ENCODE data around the gene CYP3A5.
"Not testable (repeated sequence)": the region's sequence is repeated elsewhere in the genome, so short reads cannot be mapped to it uniquely, and the experiment has no call there.

The CYP3A5 gene

DNA sequence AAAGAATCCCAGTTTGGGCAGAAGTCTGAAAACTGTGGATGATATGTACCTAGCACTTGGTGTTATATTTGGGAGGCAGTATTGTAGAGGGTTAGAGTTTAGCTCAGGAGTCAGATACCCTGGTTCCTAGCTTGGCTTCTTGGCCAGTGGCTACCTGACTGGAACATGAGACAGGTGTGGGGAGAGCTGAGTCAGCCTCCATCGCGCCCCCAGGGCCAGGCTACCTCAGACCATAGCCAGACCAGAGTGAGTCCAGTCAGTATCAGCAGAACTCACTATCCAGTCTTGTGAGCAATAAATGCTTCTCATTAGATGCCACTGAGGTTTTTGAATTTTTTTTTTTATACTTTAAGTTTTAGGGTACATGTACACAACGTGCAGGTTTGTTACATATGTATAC, 26.0 kb downstream of the CYP3A5 start:
- no peak for DNase-seq (ENCODE audit: low read depth in 1 of 2, low spot score in 1 of 2)

DNA sequence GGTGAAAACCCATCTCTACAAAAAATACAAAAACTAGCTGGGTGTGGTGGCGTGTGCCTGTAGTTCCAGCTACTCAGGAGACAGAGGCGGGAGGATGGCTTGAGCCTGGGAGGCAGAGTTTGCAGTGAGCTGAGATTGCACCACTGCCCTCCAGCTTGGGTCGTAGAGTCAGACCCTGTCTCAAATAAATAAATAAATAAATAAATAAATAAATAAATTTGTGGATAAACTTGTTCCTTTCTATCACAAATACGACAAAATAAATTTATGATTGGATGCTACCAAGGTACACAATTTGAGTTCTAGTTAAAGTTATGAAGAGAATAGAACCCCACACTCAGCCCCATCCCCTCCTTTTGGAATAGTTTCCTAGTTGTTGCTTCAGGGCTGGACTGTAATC, 26.5 kb downstream of the CYP3A5 start:
- H3K4me3 ChIP-seq (replicated peaks; ENCODE audit: insufficient read depth, low read length); H3K27me3 ChIP-seq (ENCODE audit: insufficient read depth, poor library complexity, severe bottlenecking); H3K27ac ChIP-seq (replicated peaks); DNase-seq (ENCODE audit: low read depth in 1 of 2, low spot score in 1 of 2): not testable (repeated sequence)

More for the DNA sequence above, 26.0 kb downstream of the CYP3A5 start:
- H3K27ac ChIP-seq (replicated peaks): no peak overlapping the region
- no peak overlapping the region for H3K4me3 ChIP-seq (replicated peaks; ENCODE audit: insufficient read depth, low read length)
- no peaks in the 10 kb centered on the region for H3K27me3 ChIP-seq (ENCODE audit: insufficient read depth, poor library complexity, severe bottlenecking)
- TF ChIP-seq, protein P1, sequence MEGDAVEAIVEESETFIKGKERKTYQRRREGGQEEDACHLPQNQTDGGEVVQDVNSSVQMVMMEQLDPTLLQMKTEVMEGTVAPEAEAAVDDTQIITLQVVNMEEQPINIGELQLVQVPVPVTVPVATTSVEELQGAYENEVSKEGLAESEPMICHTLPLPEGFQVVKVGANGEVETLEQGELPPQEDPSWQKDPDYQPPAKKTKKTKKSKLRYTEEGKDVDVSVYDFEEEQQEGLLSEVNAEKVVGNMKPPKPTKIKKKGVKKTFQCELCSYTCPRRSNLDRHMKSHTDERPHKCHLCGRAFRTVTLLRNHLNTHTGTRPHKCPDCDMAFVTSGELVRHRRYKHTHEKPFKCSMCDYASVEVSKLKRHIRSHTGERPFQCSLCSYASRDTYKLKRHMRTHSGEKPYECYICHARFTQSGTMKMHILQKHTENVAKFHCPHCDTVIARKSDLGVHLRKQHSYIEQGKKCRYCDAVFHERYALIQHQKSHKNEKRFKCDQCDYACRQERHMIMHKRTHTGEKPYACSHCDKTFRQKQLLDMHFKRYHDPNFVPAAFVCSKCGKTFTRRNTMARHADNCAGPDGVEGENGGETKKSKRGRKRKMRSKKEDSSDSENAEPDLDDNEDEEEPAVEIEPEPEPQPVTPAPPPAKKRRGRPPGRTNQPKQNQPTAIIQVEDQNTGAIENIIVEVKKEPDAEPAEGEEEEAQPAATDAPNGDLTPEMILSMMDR (IDR thresholded peaks at IDR 0.05; ENCODE audit: insufficient read depth, low read length): no peak
- TF ChIP-seq POLR2AphosphoS5 (IDR thresholded peaks at IDR 0.05; ENCODE audit: low read depth): no peak
- no peak for TF ChIP-seq SPI1 (IDR thresholded peaks at IDR 0.05; ENCODE audit: borderline replicate concordance, low read depth)
- no peak for TF ChIP-seq GABPA (IDR thresholded peaks at IDR 0.05; ENCODE audit: low read depth)

DNA sequence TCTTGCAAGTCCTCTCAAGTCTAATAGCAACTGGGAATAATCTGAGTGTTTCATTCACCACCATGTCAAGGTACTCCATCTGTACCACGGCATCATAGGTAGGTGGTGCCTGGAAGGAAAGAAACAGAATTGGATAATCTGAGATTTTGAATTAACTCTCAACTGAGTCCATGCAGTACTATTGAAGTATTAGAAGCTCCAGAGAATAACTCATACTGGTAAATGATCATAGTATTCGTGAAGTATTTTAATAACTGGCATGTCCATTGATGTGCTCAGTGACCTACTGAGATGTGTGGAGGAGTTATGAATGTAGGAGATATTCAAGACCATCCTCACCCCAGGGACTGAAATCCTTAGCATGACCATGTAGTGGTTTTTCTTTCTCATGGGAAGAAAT, 27.1 kb downstream of the CYP3A5 start:
- no peak for DNase-seq (ENCODE audit: low read depth in 1 of 2, low spot score in 1 of 2)
- no peak for TF ChIP-seq POLR2AphosphoS5 (IDR thresholded peaks at IDR 0.05; ENCODE audit: low read depth)
- TF ChIP-seq GABPA (IDR thresholded peaks at IDR 0.05; ENCODE audit: low read depth): no peak
- TF ChIP-seq SPI1 (IDR thresholded peaks at IDR 0.05; ENCODE audit: borderline replicate concordance, low read depth): no peak
- TF ChIP-seq, protein P2, sequence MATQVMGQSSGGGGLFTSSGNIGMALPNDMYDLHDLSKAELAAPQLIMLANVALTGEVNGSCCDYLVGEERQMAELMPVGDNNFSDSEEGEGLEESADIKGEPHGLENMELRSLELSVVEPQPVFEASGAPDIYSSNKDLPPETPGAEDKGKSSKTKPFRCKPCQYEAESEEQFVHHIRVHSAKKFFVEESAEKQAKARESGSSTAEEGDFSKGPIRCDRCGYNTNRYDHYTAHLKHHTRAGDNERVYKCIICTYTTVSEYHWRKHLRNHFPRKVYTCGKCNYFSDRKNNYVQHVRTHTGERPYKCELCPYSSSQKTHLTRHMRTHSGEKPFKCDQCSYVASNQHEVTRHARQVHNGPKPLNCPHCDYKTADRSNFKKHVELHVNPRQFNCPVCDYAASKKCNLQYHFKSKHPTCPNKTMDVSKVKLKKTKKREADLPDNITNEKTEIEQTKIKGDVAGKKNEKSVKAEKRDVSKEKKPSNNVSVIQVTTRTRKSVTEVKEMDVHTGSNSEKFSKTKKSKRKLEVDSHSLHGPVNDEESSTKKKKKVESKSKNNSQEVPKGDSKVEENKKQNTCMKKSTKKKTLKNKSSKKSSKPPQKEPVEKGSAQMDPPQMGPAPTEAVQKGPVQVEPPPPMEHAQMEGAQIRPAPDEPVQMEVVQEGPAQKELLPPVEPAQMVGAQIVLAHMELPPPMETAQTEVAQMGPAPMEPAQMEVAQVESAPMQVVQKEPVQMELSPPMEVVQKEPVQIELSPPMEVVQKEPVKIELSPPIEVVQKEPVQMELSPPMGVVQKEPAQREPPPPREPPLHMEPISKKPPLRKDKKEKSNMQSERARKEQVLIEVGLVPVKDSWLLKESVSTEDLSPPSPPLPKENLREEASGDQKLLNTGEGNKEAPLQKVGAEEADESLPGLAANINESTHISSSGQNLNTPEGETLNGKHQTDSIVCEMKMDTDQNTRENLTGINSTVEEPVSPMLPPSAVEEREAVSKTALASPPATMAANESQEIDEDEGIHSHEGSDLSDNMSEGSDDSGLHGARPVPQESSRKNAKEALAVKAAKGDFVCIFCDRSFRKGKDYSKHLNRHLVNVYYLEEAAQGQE (IDR thresholded peaks at IDR 0.05; ENCODE audit: insufficient replicate concordance, low read depth): no peak
- TF ChIP-seq, protein P1 (IDR thresholded peaks at IDR 0.05; ENCODE audit: insufficient read depth, low read length): no peak
- Histone ChIP-seq H3K27ac (replicated peaks) (no peak overlapping the region), H3K27me3 (ENCODE audit: insufficient read depth, poor library complexity, severe bottlenecking) (no peaks in the 10 kb centered on the region), H3K4me3 (replicated peaks; ENCODE audit: insufficient read depth, low read length) (no peak overlapping the region)

DNA sequence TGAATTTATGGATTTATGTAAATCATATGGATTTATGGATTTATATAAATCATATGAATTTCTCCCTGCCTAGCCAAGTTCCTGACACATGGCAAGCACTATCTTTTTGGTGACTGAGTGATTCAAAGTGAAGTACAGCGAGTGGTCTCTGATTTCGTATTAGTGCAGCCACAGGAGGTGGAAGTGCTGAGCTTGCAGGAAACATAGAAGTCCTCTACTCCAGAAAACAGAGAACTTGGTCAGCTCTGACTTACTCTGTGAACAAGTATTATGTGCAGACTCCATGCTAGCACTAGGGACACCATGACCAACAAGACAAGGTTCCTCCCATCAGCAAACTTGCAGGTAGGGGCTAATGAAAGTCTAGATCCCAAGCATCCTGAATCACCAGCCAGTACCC, 28.5 kb downstream of the CYP3A5 start:
- Histone ChIP-seq H3K27ac (replicated peaks) (no peak overlapping the region), H3K4me3 (replicated peaks; ENCODE audit: insufficient read depth, low read length) (no peak overlapping the region), H3K27me3 (ENCODE audit: insufficient read depth, poor library complexity, severe bottlenecking) (no peaks in the 10 kb centered on the region)
- no peak for TF ChIP-seq POLR2AphosphoS5 (IDR thresholded peaks at IDR 0.05; ENCODE audit: low read depth)
- no peak for TF ChIP-seq SPI1 (IDR thresholded peaks at IDR 0.05; ENCODE audit: borderline replicate concordance, low read depth)
- TF ChIP-seq, protein P1 (IDR thresholded peaks at IDR 0.05; ENCODE audit: insufficient read depth, low read length): no peak
- no peak for TF ChIP-seq GABPA (IDR thresholded peaks at IDR 0.05; ENCODE audit: low read depth)
- TF ChIP-seq, protein P2 (IDR thresholded peaks at IDR 0.05; ENCODE audit: insufficient replicate concordance, low read depth): no peak
- no peak for DNase-seq (ENCODE audit: low read depth in 1 of 2, low spot score in 1 of 2)
